SK-N-SH (cell line): Measurements from ENCODE around the gene KCNQ4. TPM values are rescaled to one million over a fixed set of nuclear protein-coding genes. Genes with fewer than 3 reads are reported as not detected.

Experiments
- CTCF ChIA-PET: fragments of 300-600, 350-600 bp; formaldehyde crosslinking; extraction: SDS; loops from one replicate; lab custom pipeline; 2021; lab: Yijun Ruan, JAX
- POLR2A ChIA-PET: fragments of 350-600 bp; sonication (Branson Sonifier 250); formaldehyde crosslinking; extraction: SDS; loops from one replicate; lab custom pipeline; 2020; ENCODE audit warnings: antibody characterized with exemption, inconsistent platforms; lab: Yijun Ruan, JAX
- DNase-seq: peaks from one replicate; pipeline ENCODE4 v3.0.0; 2012
- H2AFZ ChIP-seq: fragments of 200-600 bp; sonication (generic); 2 replicates; pipeline ENCODE4 v1.8.1; 2016; ENCODE audit warnings: antibody characterized with exemption, mild to moderate bottlenecking, low read depth
- H3F3A ChIP-seq: fragments of 200-600 bp; sonication (generic); replicated peaks from 2 replicates; pipeline ENCODE3; 2016; ENCODE audit warnings: antibody characterized with exemption, mild to moderate bottlenecking; ENCODE audit not compliant: insufficient read depth
- H3K27ac ChIP-seq, 2 experiments: fragments of 200-500 bp in 1 of 2; fragments of 200-600 bp in 1 of 2; sonication (Bioruptor generic) in 1 of 2; sonication (generic), shearing (Covaris generic) in 1 of 2; 2 replicates each; pipeline versions ENCODE4 v1.5.1 to v1.6.1; 2014 to 2016; ENCODE audit warnings: low read depth in 2 of 2, inconsistent platforms in 1 of 2, low read length in 1 of 2, mild to moderate bottlenecking in 1 of 2, mixed read lengths in 1 of 2
- H3K27me3 ChIP-seq: fragments of 200-600 bp; sonication (generic), shearing (Covaris generic); 2 replicates; pipeline ENCODE4 v1.6.1; 2016; ENCODE audit warnings: mixed run types; ENCODE audit not compliant: insufficient read depth
- H3K36me3 ChIP-seq, 2 experiments: fragments of 200-500 bp in 1 of 2; fragments of 200-600 bp in 1 of 2; sonication (Bioruptor generic) in 1 of 2; sonication (generic) in 1 of 2; replicated peaks in 1 of 2; 2 replicates each; pipeline versions ENCODE3 to v1.5.1; 2014 to 2016; ENCODE audit warnings: low read length in 1 of 2, mild to moderate bottlenecking in 1 of 2; ENCODE audit not compliant: insufficient read depth in 2 of 2, control insufficient read depth in 1 of 2
- H3K4me1 ChIP-seq, 2 experiments: fragments of 200-500 bp in 1 of 2; fragments of 200-600 bp in 1 of 2; sonication (Bioruptor generic) in 1 of 2; sonication (generic), shearing (Covaris generic) in 1 of 2; 2 replicates each; pipeline versions ENCODE4 v1.5.1 to v1.6.1; 2014 to 2016; ENCODE audit warnings: low read depth in 1 of 2, low read length in 1 of 2, mixed run types in 1 of 2; ENCODE audit not compliant: insufficient read depth in 2 of 2, control insufficient read depth in 1 of 2
- H3K4me2 ChIP-seq: fragments of 200-600 bp; sonication (generic), shearing (Covaris generic); 2 replicates; pipeline ENCODE4 v1.6.1; 2017; ENCODE audit warnings: mixed run types
- H3K4me3 ChIP-seq, 2 experiments: fragments of 200-500 bp in 1 of 2; fragments of 200-600 bp in 1 of 2; sonication (Bioruptor generic) in 1 of 2; sonication (generic), shearing (Covaris generic) in 1 of 2; 2 replicates each; pipeline versions ENCODE4 v1.5.1 to v1.8.1; 2014 to 2016; ENCODE audit warnings: low read depth in 2 of 2, inconsistent platforms in 1 of 2, low read length in 1 of 2, mild to moderate bottlenecking in 1 of 2, mixed read lengths in 1 of 2, moderate library complexity in 1 of 2
- H3K79me2 ChIP-seq: fragments of 200-600 bp; sonication (generic); 2 replicates; pipeline ENCODE4 v1.8.1; 2017; ENCODE audit warnings: mild to moderate bottlenecking; ENCODE audit not compliant: insufficient read depth
- H3K9ac ChIP-seq: fragments of 200-600 bp; sonication (generic); 2 replicates; pipeline ENCODE4 v1.6.1; 2017; ENCODE audit warnings: mixed run types
- H3K9me2 ChIP-seq: fragments of 200-600 bp; sonication (generic); 2 replicates; pipeline ENCODE4 v1.6.1; 2017; ENCODE audit warnings: mixed run types
- H3K9me3 ChIP-seq: fragments of 200-600 bp; sonication (generic); 2 replicates; pipeline ENCODE4 v1.6.1; 2017; ENCODE audit warnings: mixed run types, mild to moderate bottlenecking, moderate library complexity
- H4K20me1 ChIP-seq: fragments of 200-600 bp; sonication (generic); 2 replicates; pipeline ENCODE4 v1.6.1; 2017; ENCODE audit warnings: mild to moderate bottlenecking, mixed run types; ENCODE audit not compliant: insufficient read depth
- ELF1 ChIP-seq: IDR thresholded peaks from 2 replicates; pipeline ENCODE4 v1.4.0; 2012
- EP300 ChIP-seq, 2 experiments: IDR thresholded peaks; 2 replicates each; pipeline versions ENCODE4 v1.4.0 to v1.6.1; 2012; ENCODE audit warnings: borderline replicate concordance in 1 of 2, low read depth in 1 of 2, low read length in 1 of 2
- FOSL2 ChIP-seq: IDR thresholded peaks from 2 replicates; pipeline ENCODE4 v1.4.0; 2012; ENCODE audit warnings: low read depth, mild to moderate bottlenecking, moderate library complexity, borderline replicate concordance
- FOXJ3 ChIP-seq: sonication (generic); formaldehyde crosslinking; IDR thresholded peaks from 2 replicates; pipeline ENCODE4 v1.5.1; 2020; ENCODE audit warnings: mild to moderate bottlenecking, missing genetic modification reagents
- FOXM1 ChIP-seq: IDR thresholded peaks from 2 replicates; pipeline ENCODE4 v1.4.0; 2012; ENCODE audit warnings: low read depth, mild to moderate bottlenecking
- GATA2 ChIP-seq: sonication (generic); formaldehyde crosslinking; IDR thresholded peaks from 2 replicates; pipeline ENCODE4 v1.5.0; 2020; ENCODE audit warnings: mild to moderate bottlenecking, missing genetic modification reagents
- IRF3 ChIP-seq: fragments of 150-350 bp; IDR thresholded peaks from 2 replicates; pipeline ENCODE4 v1.6.1; 2016; ENCODE audit warnings: mild to moderate bottlenecking, low read depth, low read length
- MAX ChIP-seq: IDR thresholded peaks from 2 replicates; pipeline ENCODE4 v1.4.0; 2012; ENCODE audit warnings: low read depth
- MEF2A ChIP-seq: IDR thresholded peaks from 2 replicates; pipeline ENCODE4 v1.4.0; 2012; ENCODE audit warnings: low read depth, borderline replicate concordance
- MXI1 ChIP-seq: IDR thresholded peaks from 2 replicates; pipeline ENCODE4 v1.6.1; 2012; ENCODE audit warnings: mild to moderate bottlenecking, low read depth, low read length, improper control_type of control experiment
- NRF1 ChIP-seq: IDR thresholded peaks from 2 replicates; pipeline ENCODE4 v1.6.1; 2012; ENCODE audit warnings: low read depth, mild to moderate bottlenecking, low read length
- PBX3 ChIP-seq: IDR thresholded peaks from 2 replicates; pipeline ENCODE4; 2012
- RAD21 ChIP-seq: IDR thresholded peaks from 2 replicates; pipeline ENCODE4 v1.6.1; 2012; ENCODE audit warnings: mild to moderate bottlenecking, low read length
- RCOR1 ChIP-seq: fragments of 150-350 bp; IDR thresholded peaks from 2 replicates; pipeline ENCODE4 v1.6.1; 2017; ENCODE audit warnings: antibody characterized with exemption, low read length
- SIN3A ChIP-seq: IDR thresholded peaks from 2 replicates; pipeline ENCODE4 v1.6.1; 2012; ENCODE audit warnings: low read depth, mild to moderate bottlenecking, low read length, moderate library complexity, borderline replicate concordance
- SMC3 ChIP-seq: IDR thresholded peaks from 2 replicates; pipeline ENCODE4 v1.6.1; 2012; ENCODE audit warnings: low read depth, low read length, improper control_type of control experiment
- USF2 ChIP-seq: fragments of 150-350 bp; IDR thresholded peaks from 2 replicates; pipeline ENCODE4 v1.6.1; 2017; ENCODE audit warnings: antibody characterized with exemption, low read length, low read depth, borderline replicate concordance
- WGBS: methylation state at CpG from one replicate; pipeline ENCODE4 v1.1.6; 2017; ENCODE audit warnings: low lambda C conversion rate; 5-methylcytosine and 5-hydroxymethylcytosine counted together
- polyA plus RNA-seq, 3 experiments: library from polyadenylated mRNA; depleted of rRNA; stranded (reverse); fragments of >200 nt; gene quantifications; 2 replicates each; pipeline ENCODE4 v1.2.3, GENCODE V29; 2012

The KCNQ4 gene
- polyA plus RNA-seq, 1 of the 3 experiments (the other 2 are of a cell fraction), result 0.15 TPM

GRCh38 chr1:40851643-40852042 is 68.1 kb downstream of the KCNQ4 start:
- no peak overlapping the region for H3K4me2 ChIP-seq
- ChIA-PET CTCF (interaction anchor here (1.1 to 17.4 kb wide), 11 partner anchors 9 to 241 kb away, joined by 3 to 339 read pairs (median 6); partner anchors contain the start of gene CITED4), POLR2A (no interaction called here)
- no peaks in the 10 kb centered on the region for H3F3A ChIP-seq
- H4K20me1 ChIP-seq, result no peaks in the 10 kb centered on the region
- no peak for TF ChIP-seq SMC3
- TF ChIP-seq RCOR1, result no peak
- no peak for TF ChIP-seq PBX3
- no peak for TF ChIP-seq SIN3A
- no peak for TF ChIP-seq MEF2A
- no peak for TF ChIP-seq MAX
- no peak for TF ChIP-seq EP300 (IDR thresholded peaks at IDR 0.05; ENCODE audit: borderline replicate concordance in 1 of 2, low read depth in 1 of 2, low read length in 1 of 2)
- no peak for TF ChIP-seq GATA2 (CRISPR knock-in tag)
- TF ChIP-seq USF2, result no peak
- no peak for TF ChIP-seq RAD21
- no peak for TF ChIP-seq ELF1
- TF ChIP-seq FOXM1, result no peak
- no peak for TF ChIP-seq NRF1
- no peak for TF ChIP-seq FOXJ3 (CRISPR knock-in tag)
- no peak for TF ChIP-seq MXI1
- no peak for TF ChIP-seq IRF3
- no peak for TF ChIP-seq FOSL2
- H3K9ac ChIP-seq, result no peak overlapping the region
- no peak overlapping the region for H2AFZ ChIP-seq
- H3K4me3 ChIP-seq, result no peak overlapping the region
- H3K4me1 ChIP-seq, result no peaks in the 10 kb centered on the region; a peak in 1 of 4 replicates
- no peaks in the 10 kb centered on the region for H3K9me2 ChIP-seq
- H3K9me3 ChIP-seq, result no peaks in the 10 kb centered on the region
- 83% methylated on average over 6 of the region's 6 CpGs for WGBS
- no peaks in the 10 kb centered on the region for H3K27me3 ChIP-seq
- DNase-seq, result no peak
- H3K36me3 ChIP-seq, result no peaks in the 10 kb centered on the region
- H3K27ac ChIP-seq, result no peak overlapping the region
- H3K79me2 ChIP-seq, result no peaks in the 10 kb centered on the region
